Sigmoid colon (tissue), 7 donors: ENCODE data around the gene HDAC7. TPM values are rescaled to one million over a fixed set of nuclear protein-coding genes. Genes with fewer than 3 reads are reported as not detected.

Source experiments
- DNase-seq: peaks from one replicate; pipeline ENCODE4 v3.0.0-alpha.2; 2019
- H3K27ac ChIP-seq, 4 donors: fragments of 200-600 bp; sonication (generic); one replicate each; pipeline ENCODE4 v1.5.1; 2016 to 2019; ENCODE audit warnings: mild to moderate bottlenecking in 1 of 4
- H3K27me3 ChIP-seq, 3 donors: fragments of 200-600 bp; sonication (generic); one replicate each; pipeline ENCODE4 v1.5.1; 2019; ENCODE audit warnings: mild to moderate bottlenecking in 1 of 3
- H3K36me3 ChIP-seq, 4 donors: fragments of 200-600 bp; sonication (generic); one replicate each; pipeline ENCODE4 v1.5.1; 2016 to 2019
- H3K4me1 ChIP-seq, 4 donors: fragments of 200-600 bp; sonication (generic); one replicate each; pipeline ENCODE4 v1.5.1; 2017 to 2019
- H3K4me3 ChIP-seq, 4 donors: fragments of 200-600 bp; sonication (generic); one replicate each; pipeline ENCODE4 v1.5.1; 2017 to 2019; ENCODE audit warnings: mild to moderate bottlenecking in 2 of 4, moderate library complexity in 1 of 4
- H3K9me3 ChIP-seq, 4 donors: fragments of 200-600 bp in 3 of 4; sonication (generic) in 3 of 4; one replicate each; pipeline versions ENCODE4 v1.5.1 to v1.6.1; 2013 to 2019
- CTCF ChIP-seq, 4 experiments: fragments of 450-650 bp in 3 of 4; fragments of 200-600 bp in 1 of 4; IDR thresholded peaks; one replicate each; pipeline ENCODE4 v1.5.1; 2016 to 2019; ENCODE audit warnings: antibody characterized with exemption in 4 of 4, mild to moderate bottlenecking in 3 of 4, moderate library complexity in 2 of 4
- EP300 ChIP-seq, 4 donors: sonication (generic); formaldehyde crosslinking; IDR thresholded peaks; one replicate each; pipeline ENCODE4 v1.6.1; 2017; ENCODE audit warnings: antibody characterized with exemption in 4 of 4
- POLR2A ChIP-seq, 2 donors: fragments of 450-650 bp; IDR thresholded peaks; one replicate each; pipeline ENCODE4 v1.6.1; 2016; ENCODE audit warnings: antibody characterized with exemption in 2 of 2, mild to moderate bottlenecking in 2 of 2, moderate library complexity in 2 of 2
- POLR2AphosphoS5 ChIP-seq, 4 donors: sonication (generic); formaldehyde crosslinking; IDR thresholded peaks; one replicate each; pipeline ENCODE4 v1.6.1; 2017; ENCODE audit warnings: antibody characterized with exemption in 4 of 4
- WGBS, 2 donors: extraction: QIAGEN DNeasy Blood & Tissue Kit; methylation state at CpG; one replicate each; pipeline ENCODE4 v1.1.7; 2013; 5-methylcytosine and 5-hydroxymethylcytosine counted together
- intact Hi-C: fragments of 100-400 bp; cut with DNase I; formaldehyde crosslinking; loops from one replicate; pipeline ENCODE4 v1.15.1; 2023
- polyA plus RNA-seq, 3 donors: library from polyadenylated mRNA; stranded (reverse); fragments of 200-250 nt; gene quantifications; one replicate each; pipeline ENCODE4 v1.2.3, GENCODE V29; 2013
- total RNA-seq, 4 donors: library from RNA; depleted of rRNA; stranded (reverse); fragments of >200 nt; gene quantifications; one replicate each; pipeline ENCODE4 v1.1.0, GENCODE V29; 2016
- donor health status: healthy with polysubstance abuse.
- donor health status: Bipolar disorder and iron deficiency.
- donor health status: healthy.

Gene HDAC7
- total and polyA plus RNA-seq, 7 donors = 6.5 to 79.2 (median 45.3) TPM

- H3K36me3 ChIP-seq = no peaks in the 10 kb centered on the region
- H3K27me3 ChIP-seq = no peaks in the 10 kb centered on the region
- H3K4me1 ChIP-seq = peaks cover 0 to 100% (median 100%) of the 10 kb centered on the region in 4 donors
- H3K9me3 ChIP-seq = no peaks in the 10 kb centered on the region
- WGBS, 2 donors = 80 to 93% methylated on average over 8 of the region's 8 CpGs
- H3K4me3 ChIP-seq = no peak overlapping the region
- peak overlapping the region; percentile 98 to 99 (median 99) for H3K27ac ChIP-seq
- TF ChIP-seq POLR2A (IDR thresholded peaks at IDR 0.05) = no peak
- TF ChIP-seq EP300 (IDR thresholded peaks at IDR 0.05) = no peak
- TF ChIP-seq POLR2AphosphoS5 (IDR thresholded peaks at IDR 0.05) = no peak
- no peak for TF ChIP-seq CTCF (IDR thresholded peaks at IDR 0.05)
- intact Hi-C loops = no loop called here
- no peak for DNase-seq
These were observed 15.5 kb downstream of the HDAC7 start for GRCh38 chr12:47804171-47804570.

- H3K9me3 ChIP-seq = no peaks in the 10 kb centered on the region
- H3K4me1 ChIP-seq = peaks cover 0 to 100% (median 100%) of the 10 kb centered on the region in 4 donors
- H3K27ac ChIP-seq = peak overlapping the region; percentile 69 to 99 (median 98)
- no peaks in the 10 kb centered on the region for H3K27me3 ChIP-seq
- H3K36me3 ChIP-seq = peaks cover 0 to 6% (median 4%) of the 10 kb centered on the region in 4 donors
- intact Hi-C loops = no loop called here
- no peak overlapping the region for H3K4me3 ChIP-seq
- 54 to 85% methylated on average over 12 of the region's 12 CpGs for WGBS, 2 donors
- TF ChIP-seq EP300 (IDR thresholded peaks at IDR 0.05) (no peak), POLR2AphosphoS5 (IDR thresholded peaks at IDR 0.05) (no peak), CTCF (IDR thresholded peaks at IDR 0.05) (no peak), POLR2A (IDR thresholded peaks at IDR 0.05) (no peak)
- DNase-seq = no peak
These were observed 16.4 kb downstream of the HDAC7 start for GRCh38 chr12:47803191-47803875.

DNA sequence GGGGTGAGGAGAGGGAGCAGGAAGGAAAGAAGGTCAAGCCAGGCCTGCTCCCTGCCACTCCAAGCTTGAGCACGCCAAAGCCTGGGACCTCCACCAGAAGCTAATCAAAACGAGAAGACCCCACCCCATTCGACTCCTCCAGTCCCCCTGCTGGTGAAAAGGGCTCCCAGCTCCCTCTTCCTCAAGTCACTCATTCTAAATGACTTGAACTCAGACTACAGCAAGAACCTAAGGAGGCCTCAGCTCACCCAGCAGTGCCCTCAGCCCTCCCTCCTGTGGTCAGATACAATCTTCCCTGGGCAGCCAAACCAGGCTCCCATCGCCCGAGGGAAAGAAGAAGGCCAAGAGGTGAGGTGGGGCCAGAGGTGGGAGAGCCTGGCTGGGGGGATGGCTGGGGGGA lies 17.4 kb downstream of the HDAC7 start:
- Histone ChIP-seq H3K36me3 (peaks cover 0 to 16% (median 13%) of the 10 kb centered on the region in 4 donors), H3K27ac (peak overlapping the region; percentile 69 to 99 (median 98)), H3K9me3 (no peaks in the 10 kb centered on the region), H3K4me1 (peaks cover 0 to 96% (median 95%) of the 10 kb centered on the region in 4 donors), H3K4me3 (no peak overlapping the region), H3K27me3 (no peaks in the 10 kb centered on the region)
- TF ChIP-seq POLR2AphosphoS5 (IDR thresholded peaks at IDR 0.05) (no peak), EP300 (IDR thresholded peaks at IDR 0.05) (no peak), CTCF (IDR thresholded peaks at IDR 0.05) (peak in 1 of 4 experiments; percentile 15), POLR2A (IDR thresholded peaks at IDR 0.05) (no peak)
- DNase-seq = no peak
- intact Hi-C loops = no loop called here
- 48 to 73% methylated on average over 5 of the region's 5 CpGs for WGBS, 2 donors

- peak overlapping the region; percentile 69 to 99 (median 98) for H3K27ac ChIP-seq
- H3K9me3 ChIP-seq = no peaks in the 10 kb centered on the region
- peaks cover under 1 to 20% (median 18%) of the 10 kb centered on the region in 4 donors for H3K36me3 ChIP-seq
- WGBS, 2 donors = 64 to 77% methylated on average over 9 of the region's 9 CpGs
- H3K27me3 ChIP-seq = no peaks in the 10 kb centered on the region
- TF ChIP-seq POLR2A (IDR thresholded peaks at IDR 0.05) (no peak), EP300 (IDR thresholded peaks at IDR 0.05) (no peak), CTCF (IDR thresholded peaks at IDR 0.05) (no peak), POLR2AphosphoS5 (IDR thresholded peaks at IDR 0.05) (no peak)
- H3K4me3 ChIP-seq = no peak overlapping the region
- peaks cover 0 to 91% (median 90%) of the 10 kb centered on the region in 4 donors for H3K4me1 ChIP-seq
- intact Hi-C loops = no loop called here
- DNase-seq = no peak
These were observed 17.8 kb downstream of the HDAC7 start for GRCh38 chr12:47801904-47802246.
